ENCODE results near the gene C20orf141.
A peak's percentile ranks its signal among the peaks of the same experiment; 100 is the strongest.
"Not testable (repeated sequence)": the region's sequence is repeated elsewhere in the genome, so short reads cannot be mapped to it uniquely, and the experiment has no call there.

C20orf141 gene

DNA sequence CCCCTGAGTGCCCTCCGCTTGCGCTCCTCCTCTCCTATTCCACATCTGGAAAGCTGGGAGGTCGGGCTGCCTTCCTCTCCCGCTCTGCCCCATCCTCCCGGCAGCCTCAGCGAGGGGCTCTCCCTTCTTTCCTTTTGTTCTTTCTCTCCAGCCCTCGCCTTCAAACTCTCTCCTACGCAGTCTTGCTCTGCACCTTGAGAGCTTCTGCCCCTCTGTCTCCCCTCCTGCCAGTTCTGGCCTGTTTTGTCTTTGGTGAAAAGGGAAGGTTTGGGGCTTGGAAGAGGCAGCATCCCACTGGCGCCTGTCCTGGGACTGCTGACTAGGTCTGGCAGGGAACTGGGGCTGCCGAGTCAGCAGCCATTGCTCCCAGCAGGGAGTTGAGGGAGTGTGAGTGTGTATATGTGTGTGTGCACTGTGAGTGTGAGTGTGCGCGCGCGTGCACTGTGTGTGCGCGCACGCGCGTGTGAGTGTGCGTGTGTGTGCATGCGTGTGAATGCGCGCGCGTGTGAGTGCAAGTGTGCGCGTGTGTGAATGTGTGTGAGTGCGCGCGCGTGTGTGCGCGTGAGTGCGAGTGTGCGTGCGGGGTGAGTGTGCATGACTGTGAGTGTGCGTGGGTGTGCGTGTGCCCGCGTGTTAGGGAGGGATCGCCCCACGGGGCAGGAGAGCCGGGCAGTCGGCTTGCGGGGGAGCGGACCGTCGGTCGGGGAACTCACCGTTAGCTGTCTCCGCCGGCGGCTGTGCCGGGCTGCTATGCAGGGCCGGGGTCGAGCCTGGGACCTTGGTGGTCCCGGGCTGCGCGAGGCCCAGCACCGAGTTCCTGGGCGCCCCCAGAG lies 14.9 kb upstream of the C20orf141 start:
- peak; percentile 86 for DNase-seq

- DNase-seq = peak; percentile 85
These were observed 14.1 kb upstream of the C20orf141 start, which contains the start of gene CPXM1 for GRCh38 chr20:2800521-2801285. TSS of gene CPXM1 (minus strand) at chr20:2800627. CDS start at chr20:2800572, 55 bp downstream.

GRCh38 chr20:2801286-2801728 lies 13.5 kb upstream of the C20orf141 start:
- DNase-seq = no peak

GRCh38 chr20:2804041-2804828 lies 10.6 kb upstream of the C20orf141 start:
- no peak for DNase-seq

DNA sequence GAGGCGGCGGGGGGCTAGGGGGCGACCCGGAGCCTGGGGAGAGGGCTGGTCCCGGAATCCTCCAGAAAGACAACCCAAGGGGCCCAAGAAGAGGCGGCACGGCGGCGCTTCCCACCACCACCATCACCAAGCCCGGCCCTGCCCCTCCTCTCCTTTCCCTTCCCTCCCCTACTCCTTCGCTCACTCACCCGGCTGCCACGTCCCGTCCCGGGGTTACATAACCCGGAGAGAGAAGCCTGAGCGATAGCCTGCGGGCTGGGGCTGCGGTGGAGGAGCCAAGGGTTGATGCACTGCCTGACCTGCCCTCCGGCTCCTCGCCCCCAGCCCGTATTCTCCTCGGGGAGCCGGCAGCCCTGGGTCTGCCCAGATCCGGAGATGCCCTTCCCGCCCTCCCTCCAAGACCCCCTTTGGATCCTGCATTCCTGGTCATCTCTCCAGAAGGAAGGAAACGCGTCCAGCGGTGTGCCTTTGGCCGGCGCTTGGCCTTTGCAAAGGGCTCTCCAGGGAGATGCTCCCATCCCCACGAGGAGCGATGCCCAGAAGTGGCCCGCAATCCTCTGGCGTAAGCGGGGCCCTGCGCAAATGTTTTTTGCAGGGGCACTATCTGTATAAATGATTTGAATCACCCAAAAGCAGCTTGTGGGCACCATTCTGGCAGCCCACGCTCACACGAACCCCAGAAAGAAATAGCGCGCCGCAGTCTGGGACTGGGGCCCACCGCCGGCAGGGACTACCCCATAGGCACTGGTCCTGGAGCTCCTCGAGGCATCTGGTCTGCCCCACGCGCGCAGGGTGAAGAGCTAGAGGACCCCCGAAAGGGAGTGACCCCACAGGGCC lies 9.7 kb upstream of the C20orf141 start:
- DNase-seq = no peak

DNA sequence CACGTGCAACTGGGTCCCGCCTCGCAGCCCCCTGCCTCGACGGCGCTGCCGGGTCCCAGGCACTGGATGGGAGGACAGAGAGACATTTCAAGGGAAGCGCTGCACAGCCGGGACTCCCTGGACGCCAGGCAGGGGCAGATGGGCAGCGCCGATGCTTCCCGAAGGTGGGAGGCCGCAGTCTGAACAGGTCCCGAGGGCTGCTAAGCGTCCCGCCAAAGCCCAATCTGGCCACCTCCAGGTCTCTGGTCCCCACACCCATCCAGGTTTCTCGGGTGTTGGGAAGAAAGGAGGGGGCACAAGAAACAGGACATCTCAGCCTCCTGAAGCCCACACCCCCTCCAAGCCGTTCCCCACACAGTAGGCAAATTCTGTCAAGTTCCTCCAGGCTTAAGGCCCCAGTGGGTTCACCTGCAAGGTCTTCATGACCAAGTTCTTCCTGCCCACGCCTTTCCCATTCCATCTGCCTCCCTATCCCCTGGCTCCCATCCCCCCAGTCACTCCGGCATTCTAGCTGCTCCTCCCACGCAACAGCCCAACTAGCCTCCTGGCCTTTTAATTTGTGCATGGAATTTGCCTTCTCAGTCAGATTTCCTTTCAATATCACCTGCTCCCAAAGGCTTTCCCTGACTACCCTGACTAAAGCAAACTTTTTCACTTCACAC lies 9.0 kb upstream of the C20orf141 start:
- no peak for DNase-seq

DNA sequence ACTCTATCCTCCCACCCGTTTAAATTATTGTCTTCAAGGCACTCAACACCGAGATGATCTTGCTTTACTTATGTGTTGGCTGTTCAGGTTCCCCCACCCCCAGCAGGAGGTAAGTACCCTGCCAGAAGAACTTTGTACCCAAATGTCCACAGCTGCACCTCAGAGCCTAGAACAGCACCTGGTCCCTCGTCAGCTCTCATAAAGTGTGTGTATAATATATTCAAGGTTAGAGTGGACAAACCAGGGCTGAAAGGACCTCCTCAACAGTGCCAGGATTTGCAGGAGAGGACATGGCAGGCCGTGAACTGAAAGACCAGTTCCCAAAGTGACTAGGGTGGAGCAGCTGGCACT lies 8.5 kb upstream of the C20orf141 start:
- no peak for DNase-seq

GRCh38 chr20:2807019-2807418 lies 7.8 kb upstream of the C20orf141 start:
- DNase-seq = no peak

GRCh38 chr20:2807929-2808328 lies 6.9 kb upstream of the C20orf141 start:
- not testable (repeated sequence) for DNase-seq

DNA sequence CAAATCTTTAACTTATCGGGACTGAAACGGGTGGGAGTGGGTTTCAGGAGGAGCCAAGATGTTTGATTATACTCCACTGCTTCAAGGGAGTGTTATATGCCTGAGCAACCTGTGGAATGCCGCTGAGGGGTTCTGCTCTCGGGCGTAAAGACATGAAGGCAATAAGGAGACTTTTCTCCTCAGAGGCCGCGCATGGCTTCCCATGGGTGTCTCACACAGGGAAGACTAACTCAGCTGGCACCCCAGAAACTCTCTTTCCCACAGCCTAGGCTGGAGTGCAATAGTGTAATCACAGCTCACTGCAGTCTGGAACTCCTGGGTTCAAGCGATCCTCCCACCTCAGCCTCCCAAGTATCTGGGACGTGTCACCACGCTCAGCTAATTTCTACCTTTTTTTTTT lies 5.1 kb upstream of the C20orf141 start:
- DNase-seq = no peak

DNA sequence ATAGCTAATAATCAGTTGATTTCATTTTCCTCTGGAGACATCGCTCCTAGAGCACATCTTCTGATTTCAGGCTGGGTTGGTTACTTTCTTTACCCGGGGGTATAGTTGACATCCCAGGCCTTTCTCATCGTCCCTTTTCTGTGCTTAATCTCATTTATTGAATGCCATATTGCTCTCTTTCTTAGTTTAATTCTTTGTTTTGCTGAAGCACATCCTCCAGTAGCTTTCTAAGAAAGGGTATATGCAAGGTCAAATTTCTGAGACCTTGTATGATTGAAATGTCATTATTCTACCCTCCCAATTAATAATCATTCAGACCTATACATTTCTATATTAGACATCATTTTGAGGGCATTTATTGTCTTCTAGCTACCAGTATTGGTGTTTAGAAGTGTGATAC lies 2.6 kb upstream of the C20orf141 start:
- DNase-seq = no peak

DNA sequence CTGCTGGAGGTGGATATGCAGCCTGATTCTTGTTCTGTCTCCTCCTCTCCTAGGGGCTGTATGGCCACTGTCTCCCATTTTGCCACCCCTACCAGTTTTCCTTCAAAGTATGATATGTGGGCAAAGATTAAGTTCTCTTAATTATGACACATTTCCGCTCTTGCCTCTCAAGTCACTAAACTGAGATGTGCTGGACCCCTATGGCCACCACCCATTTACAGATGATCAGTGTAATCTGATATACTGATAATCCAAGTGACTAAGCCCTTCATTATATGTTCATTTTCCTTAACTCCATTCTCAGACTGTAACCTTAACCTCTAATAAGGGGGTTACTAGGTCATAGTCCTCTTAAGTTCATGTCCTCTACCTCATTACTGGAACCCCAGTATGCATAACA lies 711 bp upstream of the C20orf141 start:
- no peak for DNase-seq

DNA sequence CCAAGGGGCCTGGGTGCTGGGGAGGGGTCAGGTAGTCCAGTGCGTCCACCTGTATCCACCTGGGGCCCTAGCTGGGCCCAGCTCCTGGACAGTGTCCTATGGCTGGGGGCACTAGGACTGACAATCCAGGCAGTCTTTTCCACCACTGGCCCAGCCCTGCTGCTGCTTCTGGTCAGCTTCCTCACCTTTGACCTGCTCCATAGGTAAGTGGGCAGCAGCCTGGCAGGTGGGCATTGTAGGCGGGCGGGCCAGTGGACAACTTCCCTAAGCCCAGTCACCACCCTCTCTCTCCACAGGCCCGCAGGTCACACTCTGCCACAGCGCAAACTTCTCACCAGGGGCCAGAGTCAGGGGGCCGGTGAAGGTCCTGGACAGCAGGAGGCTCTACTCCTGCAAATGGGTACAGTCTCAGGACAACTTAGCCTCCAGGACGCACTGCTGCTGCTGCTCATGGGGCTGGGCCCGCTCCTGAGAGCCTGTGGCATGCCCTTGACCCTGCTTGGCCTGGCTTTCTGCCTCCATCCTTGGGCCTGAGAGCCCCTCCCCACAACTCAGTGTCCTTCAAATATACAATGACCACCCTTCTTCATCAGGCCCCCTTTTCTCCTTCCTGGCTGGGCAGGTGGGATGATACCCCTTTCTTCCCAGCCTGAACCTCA lies 584 bp downstream of the C20orf141 start:
- DNase-seq = no peak

- DNase-seq = no peak
These were observed 1.3 kb downstream of the C20orf141 start, which contains the start of gene TMEM239 for GRCh38 chr20:2816030-2816582. TSS of gene TMEM239 (plus strand) at chr20:2816364. CDS start at chr20:2816555, 191 bp downstream.

DNA sequence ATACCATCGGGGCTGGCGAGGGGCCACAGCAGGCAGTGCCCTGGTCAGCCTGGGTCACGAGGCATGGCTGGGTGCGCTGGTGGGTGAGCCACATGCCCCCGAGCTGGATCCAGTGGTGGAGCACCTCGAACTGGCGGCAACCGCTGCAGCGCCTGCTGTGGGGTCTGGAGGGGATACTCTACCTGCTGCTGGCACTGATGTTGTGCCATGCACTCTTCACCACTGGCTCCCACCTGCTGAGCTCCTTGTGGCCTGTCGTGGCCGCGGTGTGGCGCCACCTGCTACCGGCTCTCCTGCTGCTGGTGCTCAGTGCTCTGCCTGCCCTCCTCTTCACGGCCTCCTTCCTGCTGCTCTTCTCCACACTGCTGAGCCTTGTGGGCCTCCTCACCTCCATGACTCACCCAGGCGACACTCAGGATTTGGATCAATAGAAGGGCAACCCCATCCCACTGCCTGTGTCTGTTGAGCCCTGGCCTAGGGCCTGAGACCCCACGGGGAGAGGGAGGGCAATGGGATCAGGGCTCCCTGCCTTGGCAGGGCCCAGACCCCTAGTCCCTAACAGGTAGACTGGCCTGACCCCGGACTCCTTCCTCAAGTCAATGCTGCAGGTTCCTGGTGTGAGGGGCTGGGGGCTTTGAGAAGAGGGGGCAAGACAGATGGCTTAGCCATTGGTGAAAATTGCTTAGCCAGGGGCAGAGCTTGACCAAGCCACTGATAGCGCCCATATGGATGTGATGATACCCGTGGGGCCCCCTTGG lies 2.0 kb downstream of the C20orf141 start:
- no peak for DNase-seq

DNA sequence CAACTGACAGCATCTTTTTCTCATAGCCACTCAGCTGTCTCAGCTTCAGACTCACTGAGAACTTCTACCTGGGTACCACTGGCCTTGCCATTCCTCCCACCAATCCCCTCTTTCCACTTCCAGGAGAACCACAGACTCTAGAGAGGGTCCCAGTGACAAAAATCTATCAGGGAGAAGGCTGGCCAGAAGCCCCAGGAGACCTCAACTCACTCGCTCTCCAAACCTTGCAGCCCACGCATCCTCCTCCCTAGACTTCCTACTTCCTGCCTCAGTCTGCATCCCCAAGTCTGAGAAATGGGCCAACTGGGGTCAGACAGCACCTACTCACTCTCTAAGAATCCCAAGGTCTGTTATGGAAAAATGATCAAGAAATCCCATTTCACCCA lies 2.5 kb downstream of the C20orf141 start:
- no peak for DNase-seq

DNA sequence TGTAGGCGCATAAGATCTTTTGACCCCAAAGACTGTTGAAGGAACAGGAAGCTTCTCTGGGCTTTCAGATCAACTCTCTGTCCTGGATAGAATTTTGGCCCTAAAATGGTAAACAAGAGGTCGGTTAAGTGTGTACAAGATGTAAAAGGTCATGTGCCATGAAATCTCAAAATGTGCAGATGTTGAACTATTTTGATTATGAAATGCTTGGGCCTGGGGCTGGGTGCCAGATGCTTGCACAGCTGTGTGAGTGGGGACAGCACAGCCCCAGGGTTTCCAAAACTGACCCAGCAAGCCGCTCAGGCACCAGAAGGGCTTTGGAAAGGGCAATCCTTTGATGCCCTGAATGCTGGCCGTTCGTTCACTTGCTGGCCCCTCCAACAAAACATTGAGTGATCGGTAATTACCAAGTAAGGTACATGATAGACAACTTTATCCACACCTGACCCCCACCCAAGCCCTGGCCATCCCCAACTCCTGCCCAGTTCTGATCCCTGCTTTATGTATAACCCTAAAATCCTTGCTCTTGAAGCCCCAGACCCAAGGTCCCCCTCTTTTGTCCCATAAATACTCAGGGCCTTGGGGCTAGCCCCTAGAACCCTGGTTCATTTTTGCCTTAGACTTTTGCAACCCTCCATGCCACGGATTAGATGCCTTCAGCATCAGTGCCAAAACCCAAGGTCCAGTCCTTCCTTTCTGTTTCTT lies 3.3 kb downstream of the C20orf141 start:
- DNase-seq = no peak

- DNase-seq = no peak
These were observed 5.5 kb downstream of the C20orf141 start for GRCh38 chr20:2820084-2820895.

All from retina (tissue), 1 donor.